ENCODE data around the gene PRAMEF2.
"Not testable (repeated sequence)": the region's sequence is repeated elsewhere in the genome, so short reads cannot be mapped to it uniquely, and the experiment has no call there.

GRCh38 chr1:12878453-12878852 is 21.6 kb downstream of the PRAMEF2 start:
- TF ChIP-seq REST (IDR thresholded peaks at IDR 0.05; ENCODE audit: borderline replicate concordance); CTCF (IDR thresholded peaks at IDR 0.05; ENCODE audit: poor library complexity, severe bottlenecking); EP300 (conservative IDR thresholded peaks at IDR 0.05; ENCODE audit: poor library complexity, severe bottlenecking); POLR2AphosphoS5 (IDR thresholded peaks at IDR 0.05); RAD21 (conservative IDR thresholded peaks at IDR 0.05); EZH2 (IDR thresholded peaks at IDR 0.05; ENCODE audit: borderline replicate concordance, insufficient read depth, low read length, poor library complexity, severe bottlenecking): not testable (repeated sequence)
